Effector memory CD4-positive, alpha-beta T cell (primary cell): Measurements from ENCODE around the gene NCAPD2.
A peak's percentile ranks its signal among the peaks of the same experiment; 100 is the strongest.

Experiments used
- DNase-seq, 3 donors: peaks; one replicate each; pipeline ENCODE4 v3.0.0-alpha.2; 2020
- H3K27ac ChIP-seq: 2 replicates; pipeline ENCODE4 v1.7.0; 2013; ENCODE audit warnings: mild to moderate bottlenecking, low read length, moderate library complexity; ENCODE audit not compliant: insufficient read depth, poor library complexity, severe bottlenecking
- H3K27me3 ChIP-seq: replicated peaks from 2 replicates; pipeline ENCODE4 v1.7.0; 2013; ENCODE audit warnings: mild to moderate bottlenecking, low read length; ENCODE audit not compliant: insufficient read depth, control insufficient read depth, poor library complexity, severe bottlenecking
- H3K36me3 ChIP-seq: 2 replicates; pipeline ENCODE4 v1.7.0; 2013; ENCODE audit warnings: mild to moderate bottlenecking, low read length, moderate library complexity; ENCODE audit not compliant: control insufficient read depth, insufficient read depth
- H3K4me1 ChIP-seq: 2 replicates; pipeline ENCODE4 v1.7.0; 2013; ENCODE audit warnings: low read length, mild to moderate bottlenecking; ENCODE audit not compliant: control insufficient read depth, insufficient read depth, poor library complexity, severe bottlenecking
- H3K4me3 ChIP-seq: 2 replicates; pipeline ENCODE4 v1.7.0; 2013; ENCODE audit warnings: low read length, low read depth, mild to moderate bottlenecking; ENCODE audit not compliant: insufficient read depth, poor library complexity, severe bottlenecking
- H3K9me3 ChIP-seq: 2 replicates; pipeline ENCODE4 v1.7.0; 2013; ENCODE audit warnings: mild to moderate bottlenecking, low read length, moderate library complexity; ENCODE audit not compliant: control insufficient read depth

Gene NCAPD2

GRCh38 chr12:6548966-6549683 is 55.2 kb downstream of the NCAPD2 start:
- Histone ChIP-seq H3K4me1 (peaks cover 5% of the 10 kb centered on the region), H3K36me3 (peaks cover 44% of the 10 kb centered on the region), H3K27me3 (no peaks in the 10 kb centered on the region), H3K27ac (no peak overlapping the region), H3K4me3 (no peak overlapping the region), H3K9me3 (no peaks in the 10 kb centered on the region)
- DNase-seq, result no peak

DNA sequence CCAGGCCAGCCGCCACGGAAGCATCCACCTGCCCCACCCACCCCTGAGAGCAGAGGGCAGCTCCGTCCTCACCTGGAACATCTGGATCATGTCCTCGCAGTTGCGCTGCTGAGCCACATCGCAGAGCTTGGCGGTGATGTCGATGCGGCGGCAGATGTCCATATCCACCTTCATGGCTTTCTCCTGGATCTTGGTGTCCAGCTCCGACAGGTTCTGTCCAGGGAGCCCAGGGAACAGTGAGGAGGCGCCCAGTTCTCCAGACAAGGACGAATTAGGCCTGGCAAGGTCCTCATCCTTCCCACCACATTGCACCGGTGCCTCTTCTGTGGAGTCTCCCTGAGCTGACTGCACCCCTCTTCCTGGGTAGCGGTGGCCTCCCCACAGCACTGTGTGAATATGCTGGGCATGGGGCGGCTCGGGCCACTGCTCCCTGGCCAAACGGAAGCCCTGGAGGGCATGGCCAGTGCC is 55.8 kb downstream of the NCAPD2 start:
- H3K4me1 ChIP-seq, result peaks cover 11% of the 10 kb centered on the region

GRCh38 chr12:6550294-6551062 is 56.6 kb downstream of the NCAPD2 start:
- Histone ChIP-seq H3K27me3 (no peaks in the 10 kb centered on the region), H3K36me3 (peaks cover 39% of the 10 kb centered on the region), H3K9me3 (no peaks in the 10 kb centered on the region), H3K4me3 (no peak overlapping the region), H3K27ac (no peak overlapping the region), H3K4me1 (peaks cover 15% of the 10 kb centered on the region)
- DNase-seq, result no peak

More for the DNA sequence above, 55.8 kb downstream of the NCAPD2 start:
- Histone ChIP-seq H3K4me3 (no peak overlapping the region), H3K9me3 (no peaks in the 10 kb centered on the region), H3K27me3 (no peaks in the 10 kb centered on the region), H3K36me3 (peaks cover 39% of the 10 kb centered on the region), H3K27ac (no peak overlapping the region)
- no peak for DNase-seq

GRCh38 chr12:6551063-6551461 is 57.2 kb downstream of the NCAPD2 start:
- DNase-seq, result no peak
- no peaks in the 10 kb centered on the region for H3K9me3 ChIP-seq
- H3K27me3 ChIP-seq, result no peaks in the 10 kb centered on the region
- H3K36me3 ChIP-seq, result peaks cover 39% of the 10 kb centered on the region
- peaks cover 15% of the 10 kb centered on the region for H3K4me1 ChIP-seq
- H3K4me3 ChIP-seq, result no peak overlapping the region
- H3K27ac ChIP-seq, result no peak overlapping the region

DNA sequence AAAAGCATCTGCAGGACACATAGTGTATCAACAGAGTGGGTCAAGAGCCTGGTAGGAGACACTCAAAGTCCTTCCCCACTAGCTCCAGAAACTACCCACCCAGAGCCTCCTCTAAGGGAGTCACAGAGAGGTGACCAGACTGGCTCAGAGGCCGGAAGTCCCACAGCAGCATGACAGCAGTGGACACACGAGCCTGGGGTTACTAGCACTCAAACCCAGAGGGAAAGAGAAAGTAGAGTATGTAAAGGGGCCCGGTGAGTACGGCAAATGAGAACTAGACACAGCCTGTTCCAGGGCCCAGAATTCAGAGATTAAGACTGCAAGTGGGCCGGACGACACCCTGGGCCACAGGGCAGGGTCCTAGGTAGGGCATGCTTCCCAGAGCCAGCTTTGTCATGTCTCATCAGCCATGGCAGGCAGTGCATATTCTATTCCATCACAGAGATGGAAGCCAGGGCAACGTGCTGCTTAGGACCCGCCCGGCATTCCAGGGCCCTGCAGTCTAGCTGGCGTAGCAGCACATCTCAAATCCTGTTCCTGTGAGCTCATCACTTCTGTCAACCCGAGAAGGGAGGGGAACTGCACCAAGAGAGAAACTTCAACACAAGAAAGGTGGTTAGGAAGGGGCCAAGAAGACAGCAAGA is 57.7 kb downstream of the NCAPD2 start:
- H3K4me1 ChIP-seq, result peaks cover 15% of the 10 kb centered on the region
- no peak for DNase-seq
- peaks cover 39% of the 10 kb centered on the region for H3K36me3 ChIP-seq
- no peaks in the 10 kb centered on the region for H3K27me3 ChIP-seq
- H3K4me3 ChIP-seq, result no peak overlapping the region
- H3K27ac ChIP-seq, result no peak overlapping the region
- H3K9me3 ChIP-seq, result no peaks in the 10 kb centered on the region

- Histone ChIP-seq H3K4me3 (no peak overlapping the region), H3K27ac (no peak overlapping the region)
Observed at GRCh38 chr12:6552140-6552551, 58.2 kb downstream of the NCAPD2 start.

DNA sequence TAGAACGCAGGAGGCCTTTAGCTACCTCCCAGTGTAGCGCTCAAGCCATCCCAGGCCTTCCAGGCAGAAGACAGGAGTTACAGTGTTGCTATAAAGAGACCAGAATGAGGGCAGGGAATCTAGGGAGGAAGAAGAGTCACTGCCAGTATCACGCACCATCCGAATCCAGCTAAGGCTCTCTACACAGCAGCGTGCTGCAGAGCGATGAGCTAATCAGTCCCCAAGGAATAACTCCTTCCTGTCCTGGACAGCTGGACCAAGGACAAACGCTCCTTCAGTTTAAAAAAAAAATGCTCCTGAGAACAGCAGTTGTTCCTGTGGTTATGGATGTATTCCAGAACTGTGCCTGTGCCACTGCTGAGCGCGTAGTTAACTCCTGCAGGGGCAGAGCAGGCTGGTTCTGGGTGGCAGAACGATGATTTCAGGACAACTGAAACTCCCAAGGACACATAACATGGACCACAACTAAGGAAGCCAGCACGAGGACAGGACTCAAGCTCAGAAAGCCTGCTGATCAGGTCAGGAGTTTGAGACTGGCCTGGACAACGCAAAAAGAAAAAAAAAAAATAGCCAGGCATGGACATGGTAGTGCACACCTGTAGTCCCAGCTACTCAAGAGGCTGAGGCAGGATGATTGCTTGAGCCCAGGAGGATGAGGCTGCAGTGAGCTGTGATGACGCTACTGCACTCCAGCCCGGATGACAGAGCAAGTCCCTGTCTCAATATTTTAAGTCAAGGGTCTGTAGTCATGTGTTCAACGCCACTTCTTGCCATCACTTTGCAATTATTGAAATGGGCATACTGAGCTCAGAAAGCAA is 59.4 kb downstream of the NCAPD2 start:
- H3K27ac ChIP-seq, result no peak overlapping the region
- no peaks in the 10 kb centered on the region for H3K9me3 ChIP-seq
- H3K4me1 ChIP-seq, result peaks cover 15% of the 10 kb centered on the region
- H3K4me3 ChIP-seq, result no peak overlapping the region
- peaks cover 22% of the 10 kb centered on the region for H3K36me3 ChIP-seq
- no peaks in the 10 kb centered on the region for H3K27me3 ChIP-seq
- no peak for DNase-seq

More at GRCh38 chr12:6552140-6552551, 58.2 kb downstream of the NCAPD2 start:
- Histone ChIP-seq H3K36me3 (peaks cover 33% of the 10 kb centered on the region), H3K9me3 (no peaks in the 10 kb centered on the region), H3K4me1 (peaks cover 15% of the 10 kb centered on the region), H3K27me3 (no peaks in the 10 kb centered on the region)
- no peak for DNase-seq

- Histone ChIP-seq H3K9me3 (no peaks in the 10 kb centered on the region), H3K4me3 (peak overlapping the region; percentile 89), H3K4me1 (peaks cover 15% of the 10 kb centered on the region), H3K36me3 (peaks cover 13% of the 10 kb centered on the region), H3K27me3 (no peaks in the 10 kb centered on the region), H3K27ac (no peak overlapping the region)
- DNase-seq, result peak; percentile 42 to 63 (median 53)
Observed at GRCh38 chr12:6554168-6555017, 60.5 kb downstream of the NCAPD2 start.
